ENCODE data around the gene EPM2AIP1.

Gene EPM2AIP1

GRCh38 chr3:36941658-36942057 is 51.3 kb downstream of the EPM2AIP1 start:
- no peak overlapping the region for H3K4me3 ChIP-seq (ENCODE audit: low read depth, low read length)
- DNase-seq (ENCODE audit: low read depth), result no peak
- TF ChIP-seq CTCF (conservative IDR thresholded peaks at IDR 0.05; ENCODE audit: low read depth, low read length), result no peak

- no peak for DNase-seq (ENCODE audit: low read depth)
- TF ChIP-seq CTCF (conservative IDR thresholded peaks at IDR 0.05; ENCODE audit: low read depth, low read length), result no peak
- no peak overlapping the region for H3K4me3 ChIP-seq (ENCODE audit: low read depth, low read length)
Observed at GRCh38 chr3:36941162-36941561, 51.8 kb downstream of the EPM2AIP1 start.

- TF ChIP-seq CTCF (conservative IDR thresholded peaks at IDR 0.05; ENCODE audit: low read depth, low read length), result no peak
- H3K4me3 ChIP-seq (ENCODE audit: low read depth, low read length), result no peak overlapping the region
- no peak for DNase-seq (ENCODE audit: low read depth)
Observed at GRCh38 chr3:36937492-36937891, 55.4 kb downstream of the EPM2AIP1 start.

Data from choroid plexus epithelial cell (primary cell).